SK-N-SH (cell line): ENCODE measurements around the gene ACOT7. TPM values are rescaled to one million over a fixed set of nuclear protein-coding genes. Genes with fewer than 3 reads are reported as not detected.

Source experiments
- CTCF ChIA-PET: fragments of 300-600, 350-600 bp; formaldehyde crosslinking; extraction: SDS; loops from one replicate; lab custom pipeline; 2021; lab: Yijun Ruan, JAX
- POLR2A ChIA-PET: fragments of 350-600 bp; sonication (Branson Sonifier 250); formaldehyde crosslinking; extraction: SDS; loops from one replicate; lab custom pipeline; 2020; ENCODE audit warnings: antibody characterized with exemption, inconsistent platforms; lab: Yijun Ruan, JAX
- DNase-seq: peaks from one replicate; pipeline ENCODE4 v3.0.0; 2012
- H2AFZ ChIP-seq: fragments of 200-600 bp; sonication (generic); 2 replicates; pipeline ENCODE4 v1.8.1; 2016; ENCODE audit warnings: antibody characterized with exemption, mild to moderate bottlenecking, low read depth
- H3F3A ChIP-seq: fragments of 200-600 bp; sonication (generic); replicated peaks from 2 replicates; pipeline ENCODE3; 2016; ENCODE audit warnings: antibody characterized with exemption, mild to moderate bottlenecking; ENCODE audit not compliant: insufficient read depth
- H3K27ac ChIP-seq, 2 experiments: fragments of 200-500 bp in 1 of 2; fragments of 200-600 bp in 1 of 2; sonication (Bioruptor generic) in 1 of 2; sonication (generic), shearing (Covaris generic) in 1 of 2; 2 replicates each; pipeline versions ENCODE4 v1.5.1 to v1.6.1; 2014 to 2016; ENCODE audit warnings: low read depth in 2 of 2, inconsistent platforms in 1 of 2, low read length in 1 of 2, mild to moderate bottlenecking in 1 of 2, mixed read lengths in 1 of 2
- H3K27me3 ChIP-seq: fragments of 200-600 bp; sonication (generic), shearing (Covaris generic); 2 replicates; pipeline ENCODE4 v1.6.1; 2016; ENCODE audit warnings: mixed run types; ENCODE audit not compliant: insufficient read depth
- H3K36me3 ChIP-seq, 2 experiments: fragments of 200-500 bp in 1 of 2; fragments of 200-600 bp in 1 of 2; sonication (Bioruptor generic) in 1 of 2; sonication (generic) in 1 of 2; replicated peaks in 1 of 2; 2 replicates each; pipeline versions ENCODE3 to v1.5.1; 2014 to 2016; ENCODE audit warnings: low read length in 1 of 2, mild to moderate bottlenecking in 1 of 2; ENCODE audit not compliant: insufficient read depth in 2 of 2, control insufficient read depth in 1 of 2
- H3K4me1 ChIP-seq, 2 experiments: fragments of 200-500 bp in 1 of 2; fragments of 200-600 bp in 1 of 2; sonication (Bioruptor generic) in 1 of 2; sonication (generic), shearing (Covaris generic) in 1 of 2; 2 replicates each; pipeline versions ENCODE4 v1.5.1 to v1.6.1; 2014 to 2016; ENCODE audit warnings: low read depth in 1 of 2, low read length in 1 of 2, mixed run types in 1 of 2; ENCODE audit not compliant: insufficient read depth in 2 of 2, control insufficient read depth in 1 of 2
- H3K4me2 ChIP-seq: fragments of 200-600 bp; sonication (generic), shearing (Covaris generic); 2 replicates; pipeline ENCODE4 v1.6.1; 2017; ENCODE audit warnings: mixed run types
- H3K4me3 ChIP-seq, 2 experiments: fragments of 200-500 bp in 1 of 2; fragments of 200-600 bp in 1 of 2; sonication (Bioruptor generic) in 1 of 2; sonication (generic), shearing (Covaris generic) in 1 of 2; 2 replicates each; pipeline versions ENCODE4 v1.5.1 to v1.8.1; 2014 to 2016; ENCODE audit warnings: low read depth in 2 of 2, inconsistent platforms in 1 of 2, low read length in 1 of 2, mild to moderate bottlenecking in 1 of 2, mixed read lengths in 1 of 2, moderate library complexity in 1 of 2
- H3K79me2 ChIP-seq: fragments of 200-600 bp; sonication (generic); 2 replicates; pipeline ENCODE4 v1.8.1; 2017; ENCODE audit warnings: mild to moderate bottlenecking; ENCODE audit not compliant: insufficient read depth
- H3K9ac ChIP-seq: fragments of 200-600 bp; sonication (generic); 2 replicates; pipeline ENCODE4 v1.6.1; 2017; ENCODE audit warnings: mixed run types
- H3K9me2 ChIP-seq: fragments of 200-600 bp; sonication (generic); 2 replicates; pipeline ENCODE4 v1.6.1; 2017; ENCODE audit warnings: mixed run types
- H3K9me3 ChIP-seq: fragments of 200-600 bp; sonication (generic); 2 replicates; pipeline ENCODE4 v1.6.1; 2017; ENCODE audit warnings: mixed run types, mild to moderate bottlenecking, moderate library complexity
- H4K20me1 ChIP-seq: fragments of 200-600 bp; sonication (generic); 2 replicates; pipeline ENCODE4 v1.6.1; 2017; ENCODE audit warnings: mild to moderate bottlenecking, mixed run types; ENCODE audit not compliant: insufficient read depth
- EZH2phosphoT487 ChIP-seq: fragments of 200-600 bp; sonication (generic); IDR thresholded peaks from 2 replicates; pipeline ENCODE4 v1.6.1; 2017; ENCODE audit warnings: low read depth, mixed run types, mild to moderate bottlenecking, antibody characterized with exemption, moderate library complexity, borderline replicate concordance
- GATA2 ChIP-seq: sonication (generic); formaldehyde crosslinking; IDR thresholded peaks from 2 replicates; pipeline ENCODE4 v1.5.0; 2020; ENCODE audit warnings: mild to moderate bottlenecking, missing genetic modification reagents
- MXI1 ChIP-seq: IDR thresholded peaks from 2 replicates; pipeline ENCODE4 v1.6.1; 2012; ENCODE audit warnings: mild to moderate bottlenecking, low read depth, low read length, improper control_type of control experiment
- RCOR1 ChIP-seq: fragments of 150-350 bp; IDR thresholded peaks from 2 replicates; pipeline ENCODE4 v1.6.1; 2017; ENCODE audit warnings: antibody characterized with exemption, low read length
- SIN3A ChIP-seq: IDR thresholded peaks from 2 replicates; pipeline ENCODE4 v1.6.1; 2012; ENCODE audit warnings: low read depth, mild to moderate bottlenecking, low read length, moderate library complexity, borderline replicate concordance
- SMC3 ChIP-seq: IDR thresholded peaks from 2 replicates; pipeline ENCODE4 v1.6.1; 2012; ENCODE audit warnings: low read depth, low read length, improper control_type of control experiment
- TAF1 ChIP-seq: IDR thresholded peaks from 2 replicates; pipeline ENCODE4 v1.6.1; 2012; ENCODE audit warnings: low read depth, mild to moderate bottlenecking, low read length, moderate library complexity, borderline replicate concordance
- TCF12 ChIP-seq: IDR thresholded peaks from 2 replicates; pipeline ENCODE4 v1.4.0; 2012
- TEAD4 ChIP-seq: IDR thresholded peaks from 2 replicates; pipeline ENCODE4 v1.4.0; 2012; ENCODE audit warnings: mild to moderate bottlenecking, borderline replicate concordance; ENCODE audit not compliant: insufficient read depth
- USF1 ChIP-seq: IDR thresholded peaks from 2 replicates; pipeline ENCODE4 v1.4.0; 2012; ENCODE audit warnings: low read depth, borderline replicate concordance
- YY1 ChIP-seq: IDR thresholded peaks from 2 replicates; pipeline ENCODE4 v1.4.0; 2012; ENCODE audit warnings: low read depth, mild to moderate bottlenecking
- ZBTB33 ChIP-seq: IDR thresholded peaks from 2 replicates; pipeline ENCODE4 v1.4.0; 2012; ENCODE audit warnings: low read depth, borderline replicate concordance
- whole genome bisulfite sequencing: methylation state at CpG from one replicate; pipeline ENCODE4 v1.1.6; 2017; ENCODE audit warnings: low lambda C conversion rate; 5-methylcytosine and 5-hydroxymethylcytosine counted together
- polyA plus RNA-seq, 3 experiments: library from polyadenylated mRNA; depleted of rRNA; stranded (reverse); fragments of >200 nt; gene quantifications; 2 replicates each; pipeline ENCODE4 v1.2.3, GENCODE V29; 2012

ACOT7 gene
- polyA plus RNA-seq, 1 of the 3 experiments (the other 2 are of a cell fraction) = 289 TPM

GRCh38 chr1:6350416-6351088, 43.0 kb downstream of the ACOT7 start:
- Histone ChIP-seq H3K27me3 (no peaks in the 10 kb centered on the region), H3K36me3 (no peaks in the 10 kb centered on the region), H3K79me2 (peaks cover 22% of the 10 kb centered on the region; the same call in 1 of the 2 replicates), H3K4me1 (peaks cover 0 to 44% of the 10 kb centered on the region in 2 experiments; a peak in 1 of 4 replicates), H2AFZ (no peak overlapping the region), H3K4me2 (no peak overlapping the region), H3K9me2 (no peaks in the 10 kb centered on the region), H3K27ac (no peak overlapping the region), H4K20me1 (peaks cover 25% of the 10 kb centered on the region), H3F3A (no peaks in the 10 kb centered on the region), H3K9me3 (no peaks in the 10 kb centered on the region), H3K9ac (no peak overlapping the region), H3K4me3 (no peak overlapping the region)
- ChIA-PET POLR2A (interaction anchor here (1.0 kb wide), 1 partner anchor 8 kb away, joined by 3 read pairs; no protein-coding TSS in a partner anchor), CTCF (interaction anchor here (0.9 to 5.7 kb wide), 10 partner anchors 9 to 112 kb away, joined by 3 to 42 read pairs (median 8); no protein-coding TSS in a partner anchor)
- 97% methylated on average over 7 of the region's 15 CpGs for WGBS
- peak; percentile 10 for DNase-seq
- TF ChIP-seq EZH2phosphoT487 (no peak), TAF1 (no peak), USF1 (no peak), TEAD4 (no peak), YY1 (no peak), GATA2 (CRISPR knock-in tag) (no peak), RCOR1 (no peak), SMC3 (no peak), TCF12 (no peak), SIN3A (no peak)

- POLR2A ChIA-PET = interaction anchor here (1.1 kb wide), 1 partner anchor 8 kb away, joined by 3 read pairs; no protein-coding TSS in a partner anchor
- Histone ChIP-seq H3K4me3 (no peak overlapping the region), H3K27me3 (no peaks in the 10 kb centered on the region), H3K9me3 (no peaks in the 10 kb centered on the region)
- TF ChIP-seq TAF1 (no peak), EZH2phosphoT487 (no peak), MXI1 (no peak), SIN3A (no peak), ZBTB33 (no peak)
- TF ChIP-seq, all 33 proteins: peak for 0
- Histone ChIP-seq H3K9ac (no peak overlapping the region), H3K9me2 (no peaks in the 10 kb centered on the region), H3F3A (no peaks in the 10 kb centered on the region), H3K79me2 (peaks cover 22% of the 10 kb centered on the region; the same call in 1 of the 2 replicates), H3K4me2 (no peak overlapping the region), H3K36me3 (no peaks in the 10 kb centered on the region), H2AFZ (no peak overlapping the region), H3K27ac (no peak overlapping the region), H3K4me1 (peaks cover 0 to 34% of the 10 kb centered on the region in 2 experiments; a peak in 1 of 4 replicates), H4K20me1 (peaks cover 25% of the 10 kb centered on the region)
- WGBS = no CpG with 5 or more reads among the region's 18 CpGs
- no peak for DNase-seq
- CTCF ChIA-PET = interaction anchor here (0.6 to 5.7 kb wide), 15 partner anchors 9 to 1600 kb away, joined by 3 to 42 read pairs (median 5); partner anchors contain the start of gene ACOT7
Measured at GRCh38 chr1:6349254-6349943, 44.2 kb downstream of the ACOT7 start.
